Measurements from ENCODE around the gene ZNF184.

- TF ChIP-seq, protein P1, sequence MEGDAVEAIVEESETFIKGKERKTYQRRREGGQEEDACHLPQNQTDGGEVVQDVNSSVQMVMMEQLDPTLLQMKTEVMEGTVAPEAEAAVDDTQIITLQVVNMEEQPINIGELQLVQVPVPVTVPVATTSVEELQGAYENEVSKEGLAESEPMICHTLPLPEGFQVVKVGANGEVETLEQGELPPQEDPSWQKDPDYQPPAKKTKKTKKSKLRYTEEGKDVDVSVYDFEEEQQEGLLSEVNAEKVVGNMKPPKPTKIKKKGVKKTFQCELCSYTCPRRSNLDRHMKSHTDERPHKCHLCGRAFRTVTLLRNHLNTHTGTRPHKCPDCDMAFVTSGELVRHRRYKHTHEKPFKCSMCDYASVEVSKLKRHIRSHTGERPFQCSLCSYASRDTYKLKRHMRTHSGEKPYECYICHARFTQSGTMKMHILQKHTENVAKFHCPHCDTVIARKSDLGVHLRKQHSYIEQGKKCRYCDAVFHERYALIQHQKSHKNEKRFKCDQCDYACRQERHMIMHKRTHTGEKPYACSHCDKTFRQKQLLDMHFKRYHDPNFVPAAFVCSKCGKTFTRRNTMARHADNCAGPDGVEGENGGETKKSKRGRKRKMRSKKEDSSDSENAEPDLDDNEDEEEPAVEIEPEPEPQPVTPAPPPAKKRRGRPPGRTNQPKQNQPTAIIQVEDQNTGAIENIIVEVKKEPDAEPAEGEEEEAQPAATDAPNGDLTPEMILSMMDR (conservative IDR thresholded peaks at IDR 0.05 in 1 of 2, IDR thresholded peaks at IDR 0.05 in 1 of 2; ENCODE audit: low read depth in 1 of 2, low read length in 2 of 2) = no peak
- TF ChIP-seq EZH2 (IDR thresholded peaks at IDR 0.05; ENCODE audit: low read length, missing control alignments) = no peak
Measured at GRCh38 chr6:27517238-27517637, 44.3 kb upstream of the ZNF184 start.
